Caco-2 (cell line): Measurements from ENCODE around the gene CSH1. TPM values are rescaled to one million over a fixed set of nuclear protein-coding genes. Genes with fewer than 3 reads are reported as not detected.
"Not testable (repeated sequence)": the region's sequence is repeated elsewhere in the genome, so short reads cannot be mapped to it uniquely, and the experiment has no call there.

Experiments used
- BruUV-seq: library from RNA; stranded (reverse); fragments of 400-500 nt; replicated peaks from 2 replicates; lab custom pipeline; 2021; lab: Mats Ljungman, UMichigan
- CTCF ChIA-PET: fragments of 300-600 bp; sonication (Branson Sonifier 250); formaldehyde crosslinking; loops from one replicate; lab custom pipeline; 2022; ENCODE audit warnings: antibody characterized with exemption; lab: Charles Lee
- POLR2A ChIA-PET: fragments of 300-600 bp; sonication (Branson Sonifier 250); formaldehyde crosslinking; loops from one replicate; lab custom pipeline; 2022; ENCODE audit warnings: antibody characterized with exemption; lab: Charles Lee
- DNase-seq, 2 experiments: peaks; one replicate each; pipeline versions ENCODE4 v3.0.0 to v3.0.0-alpha.2; 2020 to 2022
- H3K27me3 ChIP-seq: replicated peaks from 2 replicates; pipeline ENCODE4 v1.6.0; 2011; ENCODE audit warnings: low read length; ENCODE audit not compliant: control insufficient read depth, insufficient read depth
- H3K36me3 ChIP-seq: 2 replicates; pipeline ENCODE4 v1.5.1; 2011; ENCODE audit warnings: low read length; ENCODE audit not compliant: control insufficient read depth, insufficient read depth
- H3K4me1 ChIP-seq: fragments of 250-450 bp; sonication (Bioruptor Pico); 2 replicates; pipeline ENCODE4 v1.5.1; 2020; ENCODE audit warnings: mild to moderate bottlenecking
- H3K4me3 ChIP-seq: 2 replicates; pipeline ENCODE4 v1.5.1; 2011; ENCODE audit warnings: low read depth, mild to moderate bottlenecking, control low read depth, low read length
- H3K9me3 ChIP-seq: fragments of 250-450 bp; sonication (Bioruptor Pico); 2 replicates; pipeline ENCODE4 v1.5.1; 2020; ENCODE audit warnings: mild to moderate bottlenecking, moderate library complexity
- H3K27ac Mint-ChIP-seq: one replicate; pipeline ENCODE4 v1.8.0; 2022; ENCODE audit warnings: mixed read lengths; ENCODE audit not compliant: unreplicated experiment
- H3K27me3 Mint-ChIP-seq: one replicate; pipeline ENCODE4 v1.8.0; 2022; ENCODE audit warnings: mixed read lengths; ENCODE audit not compliant: insufficient read depth, unreplicated experiment
- H3K36me3 Mint-ChIP-seq: one replicate; pipeline ENCODE4 v1.8.0; 2022; ENCODE audit warnings: mild to moderate bottlenecking, mixed read lengths; ENCODE audit not compliant: insufficient read depth, unreplicated experiment
- H3K4me1 Mint-ChIP-seq: one replicate; pipeline ENCODE4 v1.8.0; 2022; ENCODE audit warnings: low read depth, mixed read lengths; ENCODE audit not compliant: unreplicated experiment
- H3K4me3 Mint-ChIP-seq: one replicate; pipeline ENCODE4 v1.8.0; 2022; ENCODE audit warnings: mild to moderate bottlenecking, moderate library complexity, mixed read lengths; ENCODE audit not compliant: unreplicated experiment
- H3K9me3 Mint-ChIP-seq: one replicate; pipeline ENCODE4 v1.8.0; 2022; ENCODE audit warnings: mixed read lengths; ENCODE audit not compliant: unreplicated experiment
- intact Hi-C: fragments of 100-400 bp; cut with micrococcal nuclease; formaldehyde crosslinking; loops from one replicate; pipeline ENCODE4 v1.10.0; 2022; ENCODE audit not compliant: unreplicated experiment
- total RNA-seq: library from RNA; stranded (reverse); gene quantifications from 2 replicates; pipeline ENCODE4 v1.2.3, GENCODE V29; 2022
- TF ChIP-seq, protein P1 (sequence below), 2 experiments: fragments of 200-600 bp in 1 of 2; IDR thresholded peaks; 1 replicate in 1 of 2; 2 replicates in 1 of 2; pipeline versions ENCODE4 v1.5.1 to v1.8.0; 2011 to 2022; ENCODE audit warnings: antibody characterized with exemption in 1 of 2, control low read depth in 1 of 2, inconsistent platforms in 1 of 2, low read depth in 1 of 2, low read length in 1 of 2, mild to moderate bottlenecking in 1 of 2, moderate library complexity in 1 of 2; ENCODE audit not compliant: insufficient read depth in 1 of 2, severe bottlenecking in 1 of 2, unreplicated experiment in 1 of 2

The CSH1 gene
- total RNA-seq, 1 experiment from 2014 or later: not detected

GRCh38 chr17:63917646-63918045 is 21.3 kb upstream of the CSH1 start:
- no peak overlapping the region for H3K27ac Mint-ChIP-seq
- H3K36me3 Mint-ChIP-seq: no peaks in the 10 kb centered on the region
- Histone ChIP-seq H3K36me3 (no peaks in the 10 kb centered on the region), H3K4me3 (no peak overlapping the region), H3K9me3 (no peaks in the 10 kb centered on the region), H3K27me3 (no peaks in the 10 kb centered on the region), H3K4me1 (no peaks in the 10 kb centered on the region)
- intact Hi-C loops: no loop called here
- H3K4me1 Mint-ChIP-seq: no peaks in the 10 kb centered on the region
- no peak for DNase-seq
- TF ChIP-seq, protein P1, sequence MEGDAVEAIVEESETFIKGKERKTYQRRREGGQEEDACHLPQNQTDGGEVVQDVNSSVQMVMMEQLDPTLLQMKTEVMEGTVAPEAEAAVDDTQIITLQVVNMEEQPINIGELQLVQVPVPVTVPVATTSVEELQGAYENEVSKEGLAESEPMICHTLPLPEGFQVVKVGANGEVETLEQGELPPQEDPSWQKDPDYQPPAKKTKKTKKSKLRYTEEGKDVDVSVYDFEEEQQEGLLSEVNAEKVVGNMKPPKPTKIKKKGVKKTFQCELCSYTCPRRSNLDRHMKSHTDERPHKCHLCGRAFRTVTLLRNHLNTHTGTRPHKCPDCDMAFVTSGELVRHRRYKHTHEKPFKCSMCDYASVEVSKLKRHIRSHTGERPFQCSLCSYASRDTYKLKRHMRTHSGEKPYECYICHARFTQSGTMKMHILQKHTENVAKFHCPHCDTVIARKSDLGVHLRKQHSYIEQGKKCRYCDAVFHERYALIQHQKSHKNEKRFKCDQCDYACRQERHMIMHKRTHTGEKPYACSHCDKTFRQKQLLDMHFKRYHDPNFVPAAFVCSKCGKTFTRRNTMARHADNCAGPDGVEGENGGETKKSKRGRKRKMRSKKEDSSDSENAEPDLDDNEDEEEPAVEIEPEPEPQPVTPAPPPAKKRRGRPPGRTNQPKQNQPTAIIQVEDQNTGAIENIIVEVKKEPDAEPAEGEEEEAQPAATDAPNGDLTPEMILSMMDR (IDR thresholded peaks at IDR 0.05; ENCODE audit: insufficient read depth in 1 of 2, low read depth in 1 of 2, low read length in 1 of 2, severe bottlenecking in 1 of 2, unreplicated experiment in 1 of 2): no peak
- no peaks in the 10 kb centered on the region for H3K9me3 Mint-ChIP-seq
- ChIA-PET CTCF (interaction anchor here (3.2 kb wide), 1 partner anchor 29 kb away, joined by 41 read pairs; no protein-coding TSS in a partner anchor), POLR2A (no interaction called here)
- peaks cover 18% of the 10 kb centered on the region for H3K27me3 Mint-ChIP-seq
- no TSS peak for BruUV-seq
- H3K4me3 Mint-ChIP-seq: no peak overlapping the region

DNA sequence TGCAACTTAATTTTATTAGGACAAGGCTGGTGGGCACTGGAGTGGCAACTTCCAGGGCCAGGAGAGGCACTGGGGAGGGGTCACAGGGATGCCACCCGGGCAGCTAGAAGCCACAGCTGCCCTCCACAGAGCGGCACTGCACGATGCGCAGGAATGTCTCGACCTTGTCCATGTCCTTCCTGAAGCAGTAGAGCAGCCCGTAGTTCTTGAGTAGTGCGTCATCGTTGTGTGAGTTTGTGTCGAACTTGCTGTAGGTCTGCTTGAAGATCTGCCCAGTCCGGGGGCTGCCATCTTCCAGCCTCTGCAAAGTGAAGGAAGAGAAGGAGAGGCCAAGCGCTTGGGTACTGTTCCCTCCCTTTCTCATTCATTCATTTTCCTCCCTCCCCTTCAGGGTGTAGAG is 20.8 kb upstream of the CSH1 start:
- H3K9me3 Mint-ChIP-seq, H3K36me3 Mint-ChIP-seq, H3K4me1 ChIP-seq, H3K27me3 ChIP-seq, H3K27ac Mint-ChIP-seq, H3K4me3 ChIP-seq, DNase-seq, H3K4me1 Mint-ChIP-seq, POLR2A ChIA-PET, H3K9me3 ChIP-seq, intact Hi-C loops, BruUV-seq, H3K36me3 ChIP-seq, H3K4me3 Mint-ChIP-seq: not testable (repeated sequence)
- CTCF ChIA-PET: interaction anchor here (1.6 kb wide), 1 partner anchor 29 kb away, joined by 5 read pairs; no protein-coding TSS in a partner anchor
- H3K27me3 Mint-ChIP-seq: peaks cover 19% of the 10 kb centered on the region

GRCh38 chr17:63916566-63917185 is 20.3 kb upstream of the CSH1 start:
- no peak for DNase-seq
- Mint-ChIP-seq H3K27me3 (peaks cover 19% of the 10 kb centered on the region), H3K36me3 (no peaks in the 10 kb centered on the region), H3K9me3 (no peaks in the 10 kb centered on the region), H3K4me3 (no peak overlapping the region), H3K4me1 (no peaks in the 10 kb centered on the region), H3K27ac (no peak overlapping the region)
- CTCF ChIA-PET: interaction anchor here (1.6 kb wide), 1 partner anchor 30 kb away, joined by 5 read pairs; no protein-coding TSS in a partner anchor
- TF ChIP-seq, protein P1 (IDR thresholded peaks at IDR 0.05; ENCODE audit: insufficient read depth in 1 of 2, low read depth in 1 of 2, low read length in 1 of 2, severe bottlenecking in 1 of 2, unreplicated experiment in 1 of 2): no peak
- POLR2A ChIA-PET: no interaction called here
- H3K4me3 ChIP-seq: no peak overlapping the region
- H3K36me3 ChIP-seq: no peaks in the 10 kb centered on the region
- intact Hi-C loops: no loop called here
- H3K4me1 ChIP-seq: no peaks in the 10 kb centered on the region
- H3K9me3 ChIP-seq: no peaks in the 10 kb centered on the region
- H3K27me3 ChIP-seq: no peaks in the 10 kb centered on the region
- no TSS peak for BruUV-seq

DNA sequence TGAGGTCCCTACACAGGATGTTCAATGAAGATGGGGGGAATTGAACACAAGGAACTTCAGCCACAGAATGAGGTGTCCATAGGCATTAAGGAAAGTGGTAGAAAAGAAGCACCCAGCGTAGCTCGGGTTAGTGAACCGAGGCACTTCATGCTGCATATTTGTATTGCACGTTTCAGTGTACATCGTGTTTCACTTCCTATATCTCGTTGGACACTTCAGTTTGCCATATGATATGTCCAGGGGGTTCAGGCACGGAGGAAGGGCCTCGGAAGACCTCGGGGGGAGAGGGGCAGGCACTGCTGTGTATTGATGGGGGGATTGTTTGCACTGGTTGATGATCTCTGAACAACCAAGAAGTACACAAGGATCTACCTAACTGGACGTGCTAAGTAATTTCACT is 19.4 kb upstream of the CSH1 start:
- H3K27me3 ChIP-seq, DNase-seq, H3K36me3 Mint-ChIP-seq, H3K4me1 ChIP-seq, H3K4me1 Mint-ChIP-seq, POLR2A ChIA-PET, H3K36me3 ChIP-seq, intact Hi-C loops, H3K9me3 Mint-ChIP-seq, H3K4me3 ChIP-seq, H3K27ac Mint-ChIP-seq, BruUV-seq, H3K9me3 ChIP-seq, H3K4me3 Mint-ChIP-seq: not testable (repeated sequence)
- peaks cover 23% of the 10 kb centered on the region for H3K27me3 Mint-ChIP-seq
- CTCF ChIA-PET: interaction anchor here (1.6 kb wide), 1 partner anchor 31 kb away, joined by 5 read pairs; no protein-coding TSS in a partner anchor
